KMS-11 (cell line): ENCODE measurements around the gene TFG.

Experiments
- H2AFZ ChIP-seq: fragments of 200-600 bp; sonication (generic); 2 replicates; pipeline ENCODE4 v1.6.1; 2016; ENCODE audit warnings: antibody characterized with exemption, mixed run types, low read depth
- H3K27ac ChIP-seq: fragments of 200-600 bp; sonication (generic); 2 replicates; pipeline ENCODE4 v1.6.1; 2016; ENCODE audit warnings: mild to moderate bottlenecking, mixed run types
- H3K27me3 ChIP-seq: fragments of 200-600 bp; sonication (generic); 2 replicates; pipeline ENCODE4 v1.6.1; 2017; ENCODE audit warnings: mild to moderate bottlenecking, low read depth, mixed run types, moderate library complexity; ENCODE audit not compliant: insufficient read depth
- H3K36me3 ChIP-seq: fragments of 200-600 bp; sonication (generic); 2 replicates; pipeline ENCODE4 v1.6.1; 2017; ENCODE audit warnings: mild to moderate bottlenecking, mixed run types; ENCODE audit not compliant: insufficient read depth
- H3K4me1 ChIP-seq: fragments of 200-600 bp; sonication (generic); 2 replicates; pipeline ENCODE4 v1.6.1; 2016; ENCODE audit warnings: mild to moderate bottlenecking, low read depth, mixed run types; ENCODE audit not compliant: poor library complexity, severe bottlenecking
- H3K4me2 ChIP-seq: fragments of 200-600 bp; sonication (generic); 2 replicates; pipeline ENCODE4 v1.7.0; 2016; ENCODE audit warnings: mild to moderate bottlenecking, mixed run types
- H3K4me3 ChIP-seq: fragments of 200-600 bp; sonication (generic); IDR thresholded peaks from 2 replicates; pipeline ENCODE4 v1.6.1; 2017; ENCODE audit warnings: low read depth, low read length, mixed read lengths; ENCODE audit not compliant: insufficient read depth
- H3K79me2 ChIP-seq: fragments of 200-600 bp; sonication (generic); 2 replicates; pipeline ENCODE4 v1.6.1; 2016; ENCODE audit warnings: low read depth, mixed run types; ENCODE audit not compliant: insufficient read depth
- H3K9ac ChIP-seq: fragments of 200-600 bp; sonication (generic); 2 replicates; pipeline ENCODE4 v1.6.1; 2016; ENCODE audit warnings: mild to moderate bottlenecking, mixed run types
- H4K20me1 ChIP-seq: fragments of 200-600 bp; sonication (generic); 2 replicates; pipeline ENCODE4 v1.6.1; 2016; ENCODE audit warnings: mild to moderate bottlenecking, mixed run types; ENCODE audit not compliant: insufficient read depth
- CTCF ChIP-seq: fragments of 200-600 bp; sonication (generic); conservative IDR thresholded peaks from 2 replicates; pipeline ENCODE4 v1.6.1; 2017; ENCODE audit warnings: low read depth, mild to moderate bottlenecking, antibody characterized with exemption, low read length, moderate library complexity, mixed read lengths

Gene TFG

GRCh38 chr3:100700708-100701107, 8.6 kb upstream of the TFG start:
- Histone ChIP-seq H3K36me3 (no peaks in the 10 kb centered on the region), H2AFZ (no peak overlapping the region), H3K4me1 (peaks cover 16% of the 10 kb centered on the region), H3K9ac (no peak overlapping the region), H3K4me2 (no peak overlapping the region), H3K79me2 (no peaks in the 10 kb centered on the region), H3K27me3 (no peaks in the 10 kb centered on the region), H3K4me3 (no peak overlapping the region), H4K20me1 (no peaks in the 10 kb centered on the region), H3K27ac (no peak overlapping the region)
- TF ChIP-seq CTCF: no peak

- Histone ChIP-seq H3K4me2 (peak overlapping the region; percentile 47), H3K27me3 (no peaks in the 10 kb centered on the region)
- TF ChIP-seq CTCF: no peak
Observed at GRCh38 chr3:100702082-100702979, 7.0 kb upstream of the TFG start.

GRCh38 chr3:100702980-100703345, 6.3 kb upstream of the TFG start:
- H4K20me1 ChIP-seq: no peaks in the 10 kb centered on the region
- TF ChIP-seq CTCF: no peak
- no peak overlapping the region for H3K9ac ChIP-seq
- H3K36me3 ChIP-seq: no peaks in the 10 kb centered on the region
- H3K27ac ChIP-seq: no peak overlapping the region
- H3K4me2 ChIP-seq: peak overlapping the region; percentile 47; the same call in 1 of the 2 replicates
- peaks cover 16% of the 10 kb centered on the region for H3K4me1 ChIP-seq
- no peaks in the 10 kb centered on the region for H3K79me2 ChIP-seq
- no peak overlapping the region for H3K4me3 ChIP-seq
- peak overlapping the region; percentile 21; the same call in 1 of the 2 replicates for H2AFZ ChIP-seq
- H3K27me3 ChIP-seq: no peaks in the 10 kb centered on the region

More at GRCh38 chr3:100702082-100702979, 7.0 kb upstream of the TFG start:
- Histone ChIP-seq H3K4me3 (no peak overlapping the region), H3K27ac (no peak overlapping the region), H3K4me1 (peaks cover 16% of the 10 kb centered on the region), H3K9ac (no peak overlapping the region), H3K36me3 (no peaks in the 10 kb centered on the region), H3K79me2 (no peaks in the 10 kb centered on the region), H4K20me1 (no peaks in the 10 kb centered on the region), H2AFZ (peak overlapping the region; percentile 21; the same call in 1 of the 2 replicates)

- H3K4me2 ChIP-seq: no peak overlapping the region
- H3K27ac ChIP-seq: no peak overlapping the region
- no peaks in the 10 kb centered on the region for H3K36me3 ChIP-seq
- H3K4me3 ChIP-seq: no peak overlapping the region
- H3K9ac ChIP-seq: no peak overlapping the region
- no peak overlapping the region for H2AFZ ChIP-seq
- no peak for TF ChIP-seq CTCF
- peaks cover 21% of the 10 kb centered on the region for H3K4me1 ChIP-seq
- no peaks in the 10 kb centered on the region for H3K27me3 ChIP-seq
- H4K20me1 ChIP-seq: no peaks in the 10 kb centered on the region
- H3K79me2 ChIP-seq: no peaks in the 10 kb centered on the region
Observed at GRCh38 chr3:100703865-100704264, 5.4 kb upstream of the TFG start.
